GM23338 (cell line): ENCODE results near the gene PPP6R3. TPM values are rescaled to one million over a fixed set of nuclear protein-coding genes. Genes with fewer than 3 reads are reported as not detected.

Experiments used
- ATAC-seq: fragments of 200-7000 bp; cut with Tn5 transposase; 3 replicates; pipeline ENCODE4 v1.9.1; 2020
- DNase-seq: peaks from one replicate; pipeline ENCODE4 v3.0.0-alpha.2; 2015; ENCODE audit warnings: low spot score
- H2AFZ ChIP-seq: fragments of 200-600 bp; sonication (generic); 2 replicates; pipeline ENCODE4 v1.8.0; 2016; ENCODE audit warnings: antibody characterized with exemption, mild to moderate bottlenecking, moderate library complexity
- H3F3A ChIP-seq: fragments of 200-600 bp; sonication (generic); replicated peaks from 2 replicates; pipeline ENCODE4 v1.8.0; 2017; ENCODE audit warnings: antibody characterized with exemption, mixed run types, low read depth
- H3K27ac ChIP-seq: fragments of 200-600 bp; sonication (generic); 2 replicates; pipeline ENCODE4 v1.6.1; 2016; ENCODE audit warnings: low read depth
- H3K27me3 ChIP-seq: fragments of 200-600 bp; sonication (generic); 2 replicates; pipeline ENCODE4 v1.8.0; 2016; ENCODE audit warnings: mild to moderate bottlenecking, mixed run types, moderate library complexity; ENCODE audit not compliant: insufficient read depth
- H3K36me3 ChIP-seq: fragments of 200-600 bp; sonication (generic); 2 replicates; pipeline ENCODE4 v1.8.0; 2016; ENCODE audit warnings: mild to moderate bottlenecking; ENCODE audit not compliant: insufficient read depth
- H3K4me1 ChIP-seq: fragments of 200-600 bp; sonication (generic); 2 replicates; pipeline ENCODE4 v1.8.0; 2016; ENCODE audit warnings: mild to moderate bottlenecking, moderate library complexity; ENCODE audit not compliant: insufficient read depth
- H3K4me2 ChIP-seq: fragments of 200-600 bp; sonication (generic); 2 replicates; pipeline ENCODE4 v1.7.1; 2017; ENCODE audit warnings: mixed run types
- H3K4me3 ChIP-seq: fragments of 200-600 bp; sonication (generic); 2 replicates; pipeline ENCODE4 v1.6.1; 2016; ENCODE audit warnings: mixed run types
- H3K79me2 ChIP-seq: fragments of 200-600 bp; sonication (generic); replicated peaks from 2 replicates; pipeline ENCODE4 v1.8.0; 2017; ENCODE audit warnings: mild to moderate bottlenecking; ENCODE audit not compliant: insufficient read depth
- H3K9me2 ChIP-seq: fragments of 200-600 bp; sonication (generic); 2 replicates; pipeline ENCODE4 v1.8.0; 2017; ENCODE audit not compliant: insufficient read depth
- H4K20me1 ChIP-seq: fragments of 200-600 bp; sonication (generic); replicated peaks from 2 replicates; pipeline ENCODE4 v1.8.0; 2017; ENCODE audit warnings: mild to moderate bottlenecking; ENCODE audit not compliant: insufficient read depth
- H3K27ac Mint-ChIP-seq: 2 replicates; pipeline ENCODE4 v1.8.0; 2020; ENCODE audit warnings: inconsistent platforms, mild to moderate bottlenecking, moderate library complexity, mixed read lengths
- H3K27me3 Mint-ChIP-seq: 3 replicates; pipeline ENCODE4 v1.8.0; 2022; ENCODE audit warnings: low read depth, mild to moderate bottlenecking, moderate library complexity, mixed read lengths, inconsistent platforms; ENCODE audit not compliant: insufficient read depth, poor library complexity
- H3K36me3 Mint-ChIP-seq: 3 replicates; pipeline ENCODE4 v1.8.0; 2021; ENCODE audit warnings: low read depth, mild to moderate bottlenecking, inconsistent platforms, moderate library complexity, mixed read lengths
- H3K4me1 Mint-ChIP-seq: 3 replicates; pipeline ENCODE4 v1.8.0; 2020; ENCODE audit warnings: mild to moderate bottlenecking, inconsistent platforms, mixed read lengths
- H3K4me3 Mint-ChIP-seq: 3 replicates; pipeline ENCODE4 v1.8.0; 2021; ENCODE audit warnings: moderate library complexity, mild to moderate bottlenecking, inconsistent platforms, mixed read lengths
- H3K9me3 Mint-ChIP-seq: 3 replicates; pipeline ENCODE4 v1.8.0; 2020; ENCODE audit warnings: moderate library complexity, mild to moderate bottlenecking, inconsistent platforms, mixed read lengths
- EZH2 ChIP-seq: fragments of 200-600 bp; sonication (generic); IDR thresholded peaks from one replicate; pipeline ENCODE4 v1.8.0; 2017; ENCODE audit warnings: antibody characterized with exemption, mild to moderate bottlenecking, low read depth; ENCODE audit not compliant: unreplicated experiment
- JUNB ChIP-seq: IDR thresholded peaks from one replicate; pipeline ENCODE4 v1.6.1; 2016; ENCODE audit warnings: antibody characterized with exemption; ENCODE audit not compliant: unreplicated experiment
- ZNF462 ChIP-seq: fragments of 250-450 bp; sonication (Bioruptor Pico); IDR thresholded peaks from 2 replicates; pipeline ENCODE4 v1.5.0; 2020; ENCODE audit warnings: mild to moderate bottlenecking, moderate library complexity
- polyA plus RNA-seq: library from polyadenylated mRNA; unstranded; fragments of >200 nt; fragmentation: Nextera tagmentation; extraction: Ambion mirVana; gene quantifications from 2 replicates; pipeline ENCODE4 v1.2.1, GENCODE V29; 2016
- total RNA-seq: library from RNA; depleted of rRNA; stranded (reverse); fragments of >200 nt; shearing (Covaris generic); gene quantifications from 2 replicates; pipeline ENCODE4 v1.2.3, GENCODE V29; 2014
- TF ChIP-seq, protein P1 (sequence below): IDR thresholded peaks from one replicate; pipeline ENCODE4 v1.6.1; 2018; ENCODE audit warnings: antibody characterized with exemption; ENCODE audit not compliant: unreplicated experiment
- TF ChIP-seq, protein P2 (sequence below), 2 experiments: fragments of 200-600 bp in 1 of 2; sonication (generic) in 1 of 2; conservative IDR thresholded peaks; 2 replicates each; pipeline versions ENCODE4 v1.5.1 to v1.6.1; 2016 to 2017; ENCODE audit warnings: antibody characterized with exemption in 2 of 2, low read depth in 2 of 2, mild to moderate bottlenecking in 2 of 2, moderate library complexity in 1 of 2

The PPP6R3 gene
- total and polyA plus RNA-seq, 2 experiments from 2014 or later, result 170 to 268 TPM

DNA sequence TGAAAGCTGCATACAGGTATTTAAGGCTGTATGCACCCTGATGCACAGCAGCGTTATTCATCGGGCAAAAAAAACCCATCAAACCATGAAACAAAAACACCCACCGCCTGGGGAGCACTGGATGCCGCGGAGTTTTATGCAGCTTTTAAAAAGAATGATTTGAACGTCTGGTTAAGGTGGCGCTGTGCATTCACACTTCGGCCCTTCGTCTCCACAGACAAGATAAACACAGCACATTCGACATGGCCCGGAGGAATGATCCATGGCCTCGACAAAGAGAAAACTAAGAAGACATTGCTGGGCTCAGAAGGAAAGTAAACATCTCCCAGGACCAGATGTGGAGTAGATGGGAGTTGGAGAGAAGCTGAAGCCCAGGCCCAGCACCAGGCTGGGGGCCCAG is 183.0 kb downstream of the PPP6R3 start:
- H3K4me1 Mint-ChIP-seq, result peaks cover 12% of the 10 kb centered on the region
- Histone ChIP-seq H3K4me1 (peaks cover 13% of the 10 kb centered on the region), H3K36me3 (no peaks in the 10 kb centered on the region), H2AFZ (peak overlapping the region; percentile 94; the same call in 1 of the 2 replicates), H3K4me2 (no peak overlapping the region), H3K27me3 (no peaks in the 10 kb centered on the region), H3K79me2 (no peaks in the 10 kb centered on the region), H3K4me3 (no peak overlapping the region), H3K27ac (no peak overlapping the region), H4K20me1 (no peaks in the 10 kb centered on the region), H3K9me2 (peaks cover 7% of the 10 kb centered on the region; the same call in 1 of the 2 replicates), H3F3A (no peaks in the 10 kb centered on the region; the same call in 1 of the 2 replicates)
- peaks cover 11% of the 10 kb centered on the region for H3K27me3 Mint-ChIP-seq
- no peak overlapping the region for H3K27ac Mint-ChIP-seq
- no peak for DNase-seq
- H3K4me3 Mint-ChIP-seq, result no peak overlapping the region
- H3K36me3 Mint-ChIP-seq, result peaks cover 20% of the 10 kb centered on the region
- no peak for ATAC-seq
- H3K9me3 Mint-ChIP-seq, result peaks cover 25% of the 10 kb centered on the region
- TF ChIP-seq, protein P1, sequence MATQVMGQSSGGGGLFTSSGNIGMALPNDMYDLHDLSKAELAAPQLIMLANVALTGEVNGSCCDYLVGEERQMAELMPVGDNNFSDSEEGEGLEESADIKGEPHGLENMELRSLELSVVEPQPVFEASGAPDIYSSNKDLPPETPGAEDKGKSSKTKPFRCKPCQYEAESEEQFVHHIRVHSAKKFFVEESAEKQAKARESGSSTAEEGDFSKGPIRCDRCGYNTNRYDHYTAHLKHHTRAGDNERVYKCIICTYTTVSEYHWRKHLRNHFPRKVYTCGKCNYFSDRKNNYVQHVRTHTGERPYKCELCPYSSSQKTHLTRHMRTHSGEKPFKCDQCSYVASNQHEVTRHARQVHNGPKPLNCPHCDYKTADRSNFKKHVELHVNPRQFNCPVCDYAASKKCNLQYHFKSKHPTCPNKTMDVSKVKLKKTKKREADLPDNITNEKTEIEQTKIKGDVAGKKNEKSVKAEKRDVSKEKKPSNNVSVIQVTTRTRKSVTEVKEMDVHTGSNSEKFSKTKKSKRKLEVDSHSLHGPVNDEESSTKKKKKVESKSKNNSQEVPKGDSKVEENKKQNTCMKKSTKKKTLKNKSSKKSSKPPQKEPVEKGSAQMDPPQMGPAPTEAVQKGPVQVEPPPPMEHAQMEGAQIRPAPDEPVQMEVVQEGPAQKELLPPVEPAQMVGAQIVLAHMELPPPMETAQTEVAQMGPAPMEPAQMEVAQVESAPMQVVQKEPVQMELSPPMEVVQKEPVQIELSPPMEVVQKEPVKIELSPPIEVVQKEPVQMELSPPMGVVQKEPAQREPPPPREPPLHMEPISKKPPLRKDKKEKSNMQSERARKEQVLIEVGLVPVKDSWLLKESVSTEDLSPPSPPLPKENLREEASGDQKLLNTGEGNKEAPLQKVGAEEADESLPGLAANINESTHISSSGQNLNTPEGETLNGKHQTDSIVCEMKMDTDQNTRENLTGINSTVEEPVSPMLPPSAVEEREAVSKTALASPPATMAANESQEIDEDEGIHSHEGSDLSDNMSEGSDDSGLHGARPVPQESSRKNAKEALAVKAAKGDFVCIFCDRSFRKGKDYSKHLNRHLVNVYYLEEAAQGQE, result no peak
- TF ChIP-seq, protein P2, sequence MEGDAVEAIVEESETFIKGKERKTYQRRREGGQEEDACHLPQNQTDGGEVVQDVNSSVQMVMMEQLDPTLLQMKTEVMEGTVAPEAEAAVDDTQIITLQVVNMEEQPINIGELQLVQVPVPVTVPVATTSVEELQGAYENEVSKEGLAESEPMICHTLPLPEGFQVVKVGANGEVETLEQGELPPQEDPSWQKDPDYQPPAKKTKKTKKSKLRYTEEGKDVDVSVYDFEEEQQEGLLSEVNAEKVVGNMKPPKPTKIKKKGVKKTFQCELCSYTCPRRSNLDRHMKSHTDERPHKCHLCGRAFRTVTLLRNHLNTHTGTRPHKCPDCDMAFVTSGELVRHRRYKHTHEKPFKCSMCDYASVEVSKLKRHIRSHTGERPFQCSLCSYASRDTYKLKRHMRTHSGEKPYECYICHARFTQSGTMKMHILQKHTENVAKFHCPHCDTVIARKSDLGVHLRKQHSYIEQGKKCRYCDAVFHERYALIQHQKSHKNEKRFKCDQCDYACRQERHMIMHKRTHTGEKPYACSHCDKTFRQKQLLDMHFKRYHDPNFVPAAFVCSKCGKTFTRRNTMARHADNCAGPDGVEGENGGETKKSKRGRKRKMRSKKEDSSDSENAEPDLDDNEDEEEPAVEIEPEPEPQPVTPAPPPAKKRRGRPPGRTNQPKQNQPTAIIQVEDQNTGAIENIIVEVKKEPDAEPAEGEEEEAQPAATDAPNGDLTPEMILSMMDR (conservative IDR thresholded peaks at IDR 0.05; ENCODE audit: low read depth in 2 of 2), result peak in 1 of 2 experiments; percentile 23; a peak in 2 of 4 replicates

- TF ChIP-seq EZH2 (no peak), JUNB (no peak), ZNF462 (CRISPR knock-in tag) (no peak)
- Mint-ChIP-seq H3K27me3 (peaks cover 6% of the 10 kb centered on the region), H3K4me1 (peaks cover 5% of the 10 kb centered on the region), H3K27ac (no peak overlapping the region), H3K4me3 (no peak overlapping the region), H3K9me3 (peaks cover 25% of the 10 kb centered on the region), H3K36me3 (peaks cover 20% of the 10 kb centered on the region)
- no peak overlapping the region for H3K4me2 ChIP-seq
- H3K4me3 ChIP-seq, result no peak overlapping the region
- H4K20me1 ChIP-seq, result no peaks in the 10 kb centered on the region
- H3K27ac ChIP-seq, result no peak overlapping the region
- H3K79me2 ChIP-seq, result no peaks in the 10 kb centered on the region
- no peaks in the 10 kb centered on the region for H3K27me3 ChIP-seq
- DNase-seq (no peak), ATAC-seq (no peak)
- H2AFZ ChIP-seq, result no peak overlapping the region
- no peaks in the 10 kb centered on the region for H3F3A ChIP-seq
- no peaks in the 10 kb centered on the region; the same call in 1 of the 2 replicates for H3K4me1 ChIP-seq
- no peaks in the 10 kb centered on the region for H3K36me3 ChIP-seq
- H3K9me2 ChIP-seq, result no peaks in the 10 kb centered on the region
Observed at GRCh38 chr11:68646832-68647231, 186.3 kb downstream of the PPP6R3 start.
